Upper lobe of left lung (tissue), 4 donors: ENCODE measurements around the gene KLF16.

ENCODE experiments used
- POLR2A ChIP-seq, 4 donors: fragments of 450-650 bp; IDR thresholded peaks; one replicate each; pipeline ENCODE4 v1.5.1; 2016 to 2017; ENCODE audit warnings: antibody characterized with exemption in 4 of 4, mild to moderate bottlenecking in 2 of 4
- POLR2AphosphoS5 ChIP-seq, 2 donors: sonication (generic); formaldehyde crosslinking; IDR thresholded peaks; one replicate each; pipeline ENCODE4 v1.5.1; 2017; ENCODE audit warnings: antibody characterized with exemption in 2 of 2
- TF ChIP-seq, protein P1 (sequence below), 6 experiments: fragments of 450-650 bp in 4 of 6; fragments of 200-600 bp in 2 of 6; sonication (generic) in 2 of 6; IDR thresholded peaks; one replicate each; pipeline ENCODE4 v1.5.1; 2016 to 2019; ENCODE audit warnings: antibody characterized with exemption in 6 of 6

DNA sequence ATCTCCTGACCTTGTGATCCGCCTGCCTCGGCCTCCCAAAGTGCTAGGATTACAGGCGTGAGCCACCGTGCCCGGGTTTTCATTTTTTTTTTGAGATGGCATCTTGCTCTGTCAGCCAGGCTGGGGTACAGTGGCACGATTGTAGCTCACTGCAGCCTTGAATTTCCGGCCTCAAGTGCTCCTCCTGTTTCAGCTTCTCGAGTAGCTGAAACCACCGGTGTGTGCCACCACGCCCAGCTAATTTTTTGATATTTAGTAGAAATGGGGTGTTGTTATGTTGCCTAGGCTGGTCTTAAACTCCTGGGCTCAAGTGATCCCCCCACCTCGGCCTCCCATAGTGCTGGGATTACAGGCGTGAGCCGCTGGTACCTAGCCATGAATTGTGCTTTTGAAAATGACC is 47.7 kb upstream of the KLF16 start:
- TF ChIP-seq POLR2AphosphoS5 (IDR thresholded peaks at IDR 0.05) (no peak), POLR2A (IDR thresholded peaks at IDR 0.05) (no peak)
- TF ChIP-seq, protein P1, sequence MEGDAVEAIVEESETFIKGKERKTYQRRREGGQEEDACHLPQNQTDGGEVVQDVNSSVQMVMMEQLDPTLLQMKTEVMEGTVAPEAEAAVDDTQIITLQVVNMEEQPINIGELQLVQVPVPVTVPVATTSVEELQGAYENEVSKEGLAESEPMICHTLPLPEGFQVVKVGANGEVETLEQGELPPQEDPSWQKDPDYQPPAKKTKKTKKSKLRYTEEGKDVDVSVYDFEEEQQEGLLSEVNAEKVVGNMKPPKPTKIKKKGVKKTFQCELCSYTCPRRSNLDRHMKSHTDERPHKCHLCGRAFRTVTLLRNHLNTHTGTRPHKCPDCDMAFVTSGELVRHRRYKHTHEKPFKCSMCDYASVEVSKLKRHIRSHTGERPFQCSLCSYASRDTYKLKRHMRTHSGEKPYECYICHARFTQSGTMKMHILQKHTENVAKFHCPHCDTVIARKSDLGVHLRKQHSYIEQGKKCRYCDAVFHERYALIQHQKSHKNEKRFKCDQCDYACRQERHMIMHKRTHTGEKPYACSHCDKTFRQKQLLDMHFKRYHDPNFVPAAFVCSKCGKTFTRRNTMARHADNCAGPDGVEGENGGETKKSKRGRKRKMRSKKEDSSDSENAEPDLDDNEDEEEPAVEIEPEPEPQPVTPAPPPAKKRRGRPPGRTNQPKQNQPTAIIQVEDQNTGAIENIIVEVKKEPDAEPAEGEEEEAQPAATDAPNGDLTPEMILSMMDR (IDR thresholded peaks at IDR 0.05), result no peak
